ENCODE data around the gene RNF180. TPM values are rescaled to one million over a fixed set of nuclear protein-coding genes. Genes with fewer than 3 reads are reported as not detected.

RNF180 gene
- polyA plus RNA-seq, 2 of the 4 experiments (the other 2 are of a cell fraction): 0.14 to 0.50 TPM

DNA sequence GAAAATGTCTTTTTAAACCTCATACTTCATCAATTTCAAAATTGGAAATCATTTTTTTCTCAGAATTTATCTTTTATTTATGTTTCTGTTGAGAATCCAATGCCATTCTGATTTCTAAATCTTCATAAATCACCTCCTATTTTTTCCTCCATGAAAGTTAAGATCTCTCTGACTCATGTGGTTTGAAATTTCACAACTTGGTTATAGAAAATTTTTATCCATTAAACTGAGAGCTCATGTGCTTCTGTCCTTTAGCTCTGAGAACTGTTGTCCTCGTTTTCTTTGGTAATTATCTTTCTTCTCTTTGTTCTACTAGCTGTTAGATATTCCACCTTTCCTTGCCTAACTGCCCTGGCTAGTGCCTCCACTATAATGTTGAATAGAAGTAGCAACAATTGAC lies 1.5 kb upstream of the RNF180 start:
- Histone ChIP-seq H3K4me2 (no peak overlapping the region), H3K4me1 (no peaks in the 10 kb centered on the region), H3K4me3 (no peak overlapping the region), H3K27ac (no peak overlapping the region), H3K9me3 (no peaks in the 10 kb centered on the region)
- DNase-seq (ENCODE audit: low read depth in 1 of 2, low spot score in 1 of 2): no peak
- ATAC-seq: no peak
- FAIRE-seq: peak; percentile 49
- CTCF ChIA-PET: no interaction called here
- TF ChIP-seq FOSL2 (IDR thresholded peaks at IDR 0.05): no peak
- no peak for TF ChIP-seq FOSL2 (CRISPR knock-in tag; IDR thresholded peaks at IDR 0.05)
- TF ChIP-seq, protein P1, sequence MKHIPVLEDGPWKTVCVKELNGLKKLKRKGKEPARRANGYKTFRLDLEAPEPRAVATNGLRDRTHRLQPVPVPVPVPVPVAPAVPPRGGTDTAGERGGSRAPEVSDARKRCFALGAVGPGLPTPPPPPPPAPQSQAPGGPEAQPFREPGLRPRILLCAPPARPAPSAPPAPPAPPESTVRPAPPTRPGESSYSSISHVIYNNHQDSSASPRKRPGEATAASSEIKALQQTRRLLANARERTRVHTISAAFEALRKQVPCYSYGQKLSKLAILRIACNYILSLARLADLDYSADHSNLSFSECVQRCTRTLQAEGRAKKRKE (CRISPR knock-in tag; IDR thresholded peaks at IDR 0.05; ENCODE audit: low read depth): no peak
- TF ChIP-seq, protein P2, sequence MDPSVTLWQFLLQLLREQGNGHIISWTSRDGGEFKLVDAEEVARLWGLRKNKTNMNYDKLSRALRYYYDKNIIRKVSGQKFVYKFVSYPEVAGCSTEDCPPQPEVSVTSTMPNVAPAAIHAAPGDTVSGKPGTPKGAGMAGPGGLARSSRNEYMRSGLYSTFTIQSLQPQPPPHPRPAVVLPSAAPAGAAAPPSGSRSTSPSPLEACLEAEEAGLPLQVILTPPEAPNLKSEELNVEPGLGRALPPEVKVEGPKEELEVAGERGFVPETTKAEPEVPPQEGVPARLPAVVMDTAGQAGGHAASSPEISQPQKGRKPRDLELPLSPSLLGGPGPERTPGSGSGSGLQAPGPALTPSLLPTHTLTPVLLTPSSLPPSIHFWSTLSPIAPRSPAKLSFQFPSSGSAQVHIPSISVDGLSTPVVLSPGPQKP (IDR thresholded peaks at IDR 0.05; ENCODE audit: low read depth, low read length): no peak
- TF ChIP-seq EHF (CRISPR knock-in tag; IDR thresholded peaks at IDR 0.05): no peak
- TF ChIP-seq RFX5 (IDR thresholded peaks at IDR 0.05): no peak
- no peak for TF ChIP-seq SMC3 (IDR thresholded peaks at IDR 0.05)
- no peak for TF ChIP-seq NPAS2 (CRISPR knock-in tag; IDR thresholded peaks at IDR 0.05; ENCODE audit: borderline replicate concordance)
- TF ChIP-seq, protein P3, sequence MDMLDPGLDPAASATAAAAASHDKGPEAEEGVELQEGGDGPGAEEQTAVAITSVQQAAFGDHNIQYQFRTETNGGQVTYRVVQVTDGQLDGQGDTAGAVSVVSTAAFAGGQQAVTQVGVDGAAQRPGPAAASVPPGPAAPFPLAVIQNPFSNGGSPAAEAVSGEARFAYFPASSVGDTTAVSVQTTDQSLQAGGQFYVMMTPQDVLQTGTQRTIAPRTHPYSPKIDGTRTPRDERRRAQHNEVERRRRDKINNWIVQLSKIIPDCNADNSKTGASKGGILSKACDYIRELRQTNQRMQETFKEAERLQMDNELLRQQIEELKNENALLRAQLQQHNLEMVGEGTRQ (IDR thresholded peaks at IDR 0.05): no peak
- no peak for TF ChIP-seq JUN (IDR thresholded peaks at IDR 0.05)
- TF ChIP-seq EHMT2 (IDR thresholded peaks at IDR 0.05; ENCODE audit: low read depth): no peak
- TF ChIP-seq POLR2A (IDR thresholded peaks at IDR 0.05; ENCODE audit: low read length): no peak
- TF ChIP-seq, protein P4, sequence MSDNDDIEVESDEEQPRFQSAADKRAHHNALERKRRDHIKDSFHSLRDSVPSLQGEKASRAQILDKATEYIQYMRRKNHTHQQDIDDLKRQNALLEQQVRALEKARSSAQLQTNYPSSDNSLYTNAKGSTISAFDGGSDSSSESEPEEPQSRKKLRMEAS (IDR thresholded peaks at IDR 0.05): no peak
- TF ChIP-seq MYC (IDR thresholded peaks at IDR 0.05; ENCODE audit: borderline replicate concordance, low read length): no peak
- TF ChIP-seq JUNB (IDR thresholded peaks at IDR 0.05): no peak
- TF ChIP-seq CHD2 (IDR thresholded peaks at IDR 0.05; ENCODE audit: low read length, partially characterized antibody): no peak
- TF ChIP-seq NR3C1 (IDR thresholded peaks at IDR 0.05): no peak
- whole genome bisulfite sequencing (ENCODE audit: missing lambda C conversion rate): 7% methylated on average over 1 of the region's 1 CpG
- POLR2A ChIA-PET: no interaction called here

DNA sequence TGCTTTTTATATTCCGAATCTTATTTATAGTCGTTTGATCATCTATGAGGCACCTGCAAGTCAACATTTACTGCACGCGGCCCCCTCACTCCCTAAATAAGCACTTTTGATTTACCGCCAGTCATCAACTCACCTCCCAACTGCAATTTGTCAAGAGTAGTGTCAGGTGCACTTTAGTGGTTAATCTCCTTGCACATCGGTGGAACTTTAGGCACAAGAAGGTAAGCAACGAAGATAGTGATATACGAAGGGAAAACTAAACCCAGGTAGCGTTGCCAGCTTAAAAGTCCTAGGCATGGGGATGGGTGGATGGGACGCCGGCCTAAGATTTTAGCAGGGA lies 513 bp upstream of the RNF180 start:
- Histone ChIP-seq H3K4me2 (peak overlapping the region; percentile 89), H3K27ac (no peak overlapping the region), H3K4me3 (peak overlapping the region; percentile 54), H3K4me1 (no peaks in the 10 kb centered on the region), H3K9me3 (no peaks in the 10 kb centered on the region)
- no peak for FAIRE-seq
- 65% methylated on average over 11 of the region's 11 CpGs for whole genome bisulfite sequencing (ENCODE audit: missing lambda C conversion rate)
- DNase-seq (ENCODE audit: low read depth in 1 of 2, low spot score in 1 of 2): no peak
- ChIA-PET CTCF (no interaction called here), POLR2A (no interaction called here)
- TF ChIP-seq CBX8 (IDR thresholded peaks at IDR 0.05) (peak; percentile 61; the same call in 1 of the 2 replicates), RNF2 (IDR thresholded peaks at IDR 0.05; ENCODE audit: borderline replicate concordance, low read depth) (no peak)
- no peak for ATAC-seq

DNA sequence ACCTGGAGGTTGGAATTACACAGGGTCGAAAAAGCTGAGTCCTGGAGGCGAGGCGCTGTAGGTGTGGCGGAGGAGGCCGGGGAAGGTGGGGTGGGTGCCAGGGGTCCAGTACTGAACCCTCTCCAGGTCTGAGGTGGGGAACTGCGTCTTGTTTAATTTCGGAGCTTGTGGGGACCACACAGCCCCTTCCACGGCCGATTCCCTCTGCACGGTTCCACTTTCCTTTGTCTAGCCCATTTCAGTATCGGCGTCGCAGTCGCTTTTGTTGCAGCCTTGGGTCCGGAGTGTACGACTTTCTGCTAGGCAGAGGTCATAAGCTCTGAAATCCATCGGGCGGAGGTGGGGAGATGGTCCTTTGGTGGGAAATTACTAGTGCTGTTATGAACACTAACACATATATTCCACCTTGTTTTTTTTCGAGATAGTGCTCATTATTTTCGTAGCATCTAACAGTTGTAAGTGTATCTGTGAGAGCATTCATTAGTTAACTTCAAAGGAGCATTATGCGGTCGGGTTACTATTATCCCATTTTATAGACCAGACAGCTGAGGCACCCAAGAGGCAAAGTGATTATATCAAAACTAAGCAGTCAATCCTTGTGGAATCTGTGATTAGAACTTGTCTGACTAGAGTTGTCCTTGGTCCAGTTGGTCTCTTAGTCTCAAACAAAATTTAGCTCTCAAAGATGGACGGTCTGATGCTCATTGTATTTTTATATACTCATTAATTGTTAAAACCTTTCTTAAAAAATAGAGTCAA lies 737 bp downstream of the RNF180 start:
- DNase-seq (ENCODE audit: low read depth in 1 of 2, low spot score in 1 of 2) (peak in 1 of 2 experiments; percentile 4), ATAC-seq (peak in 1 of 2 experiments; percentile 71; a peak in 4 of 6 replicates), FAIRE-seq (no peak)
- no peaks in the 10 kb centered on the region for H3K4me1 ChIP-seq
- peak overlapping the region; percentile 54 for H3K4me3 ChIP-seq
- 31% methylated on average over 17 of the region's 23 CpGs for WGBS (ENCODE audit: missing lambda C conversion rate)
- TF ChIP-seq, protein P5, sequence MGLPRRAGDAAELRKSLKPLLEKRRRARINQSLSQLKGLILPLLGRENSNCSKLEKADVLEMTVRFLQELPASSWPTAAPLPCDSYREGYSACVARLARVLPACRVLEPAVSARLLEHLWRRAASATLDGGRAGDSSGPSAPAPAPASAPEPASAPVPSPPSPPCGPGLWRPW (IDR thresholded peaks at IDR 0.05): no peak
- TF ChIP-seq CBX8 (IDR thresholded peaks at IDR 0.05) (no peak), EHMT2 (IDR thresholded peaks at IDR 0.05; ENCODE audit: low read depth) (no peak), ZC3H11A (IDR thresholded peaks at IDR 0.05) (no peak), RARB (CRISPR knock-in tag; IDR thresholded peaks at IDR 0.05) (no peak), CHD2 (IDR thresholded peaks at IDR 0.05; ENCODE audit: low read length, partially characterized antibody) (no peak), CEBPB (IDR thresholded peaks at IDR 0.05) (no peak), POLR2A (IDR thresholded peaks at IDR 0.05; ENCODE audit: low read length) (no peak), TFCP2L1 (CRISPR knock-in tag; IDR thresholded peaks at IDR 0.05) (no peak), NFE2L2 (conservative IDR thresholded peaks at IDR 0.05; ENCODE audit: low read length) (no peak)
- TF ChIP-seq, protein P6, sequence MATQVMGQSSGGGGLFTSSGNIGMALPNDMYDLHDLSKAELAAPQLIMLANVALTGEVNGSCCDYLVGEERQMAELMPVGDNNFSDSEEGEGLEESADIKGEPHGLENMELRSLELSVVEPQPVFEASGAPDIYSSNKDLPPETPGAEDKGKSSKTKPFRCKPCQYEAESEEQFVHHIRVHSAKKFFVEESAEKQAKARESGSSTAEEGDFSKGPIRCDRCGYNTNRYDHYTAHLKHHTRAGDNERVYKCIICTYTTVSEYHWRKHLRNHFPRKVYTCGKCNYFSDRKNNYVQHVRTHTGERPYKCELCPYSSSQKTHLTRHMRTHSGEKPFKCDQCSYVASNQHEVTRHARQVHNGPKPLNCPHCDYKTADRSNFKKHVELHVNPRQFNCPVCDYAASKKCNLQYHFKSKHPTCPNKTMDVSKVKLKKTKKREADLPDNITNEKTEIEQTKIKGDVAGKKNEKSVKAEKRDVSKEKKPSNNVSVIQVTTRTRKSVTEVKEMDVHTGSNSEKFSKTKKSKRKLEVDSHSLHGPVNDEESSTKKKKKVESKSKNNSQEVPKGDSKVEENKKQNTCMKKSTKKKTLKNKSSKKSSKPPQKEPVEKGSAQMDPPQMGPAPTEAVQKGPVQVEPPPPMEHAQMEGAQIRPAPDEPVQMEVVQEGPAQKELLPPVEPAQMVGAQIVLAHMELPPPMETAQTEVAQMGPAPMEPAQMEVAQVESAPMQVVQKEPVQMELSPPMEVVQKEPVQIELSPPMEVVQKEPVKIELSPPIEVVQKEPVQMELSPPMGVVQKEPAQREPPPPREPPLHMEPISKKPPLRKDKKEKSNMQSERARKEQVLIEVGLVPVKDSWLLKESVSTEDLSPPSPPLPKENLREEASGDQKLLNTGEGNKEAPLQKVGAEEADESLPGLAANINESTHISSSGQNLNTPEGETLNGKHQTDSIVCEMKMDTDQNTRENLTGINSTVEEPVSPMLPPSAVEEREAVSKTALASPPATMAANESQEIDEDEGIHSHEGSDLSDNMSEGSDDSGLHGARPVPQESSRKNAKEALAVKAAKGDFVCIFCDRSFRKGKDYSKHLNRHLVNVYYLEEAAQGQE (IDR thresholded peaks at IDR 0.05): no peak
- H3K4me2 ChIP-seq: peak overlapping the region; percentile 89
- ChIA-PET POLR2A (no interaction called here), CTCF (interaction anchor here (1.2 to 1.9 kb wide), 2 partner anchors 19 to 42 kb away, joined by 4 read pairs; no protein-coding TSS in a partner anchor)
- peak overlapping the region; percentile 21 to 69; a peak in 5 of 6 replicates for H3K27ac ChIP-seq
- H3K9me3 ChIP-seq: no peaks in the 10 kb centered on the region

Measured in A549 (cell line).